Neural crest cell (in vitro differentiated cells): ENCODE results near the gene GIT2. TPM values are rescaled to one million over a fixed set of nuclear protein-coding genes. Genes with fewer than 3 reads are reported as not detected.

ENCODE experiments used
- DNase-seq: peaks from one replicate; pipeline ENCODE4 v3.0.0; 2021; ENCODE audit warnings: low read depth, mixed read lengths, low spot score
- H3K27ac Mint-ChIP-seq: one replicate; pipeline ENCODE4 v1.8.0; 2021; ENCODE audit warnings: mild to moderate bottlenecking, mixed read lengths; ENCODE audit not compliant: unreplicated experiment
- H3K27me3 Mint-ChIP-seq: 2 replicates; pipeline ENCODE4 v1.8.0; 2021; ENCODE audit warnings: low read depth, mild to moderate bottlenecking, mixed read lengths
- H3K36me3 Mint-ChIP-seq: 2 replicates; pipeline ENCODE4 v1.8.0; 2021; ENCODE audit warnings: low read depth, mild to moderate bottlenecking, mixed read lengths
- H3K4me1 Mint-ChIP-seq: 2 replicates; pipeline ENCODE4 v1.8.0; 2021; ENCODE audit warnings: mixed read lengths
- H3K4me3 Mint-ChIP-seq: one replicate; pipeline ENCODE4 v1.8.0; 2021; ENCODE audit warnings: mild to moderate bottlenecking, mixed read lengths
- H3K9me3 Mint-ChIP-seq: 2 replicates; pipeline ENCODE4 v1.8.0; 2021; ENCODE audit warnings: mixed read lengths
- total RNA-seq: library from RNA; stranded (reverse); gene quantifications from 2 replicates; pipeline ENCODE4 v1.2.1, GENCODE V29; 2021
- TF ChIP-seq, protein P1 (sequence below): fragments of 200-600 bp; sonication (generic); conservative IDR thresholded peaks from 2 replicates; pipeline ENCODE4 v1.5.0; 2021; ENCODE audit warnings: antibody characterized with exemption, mild to moderate bottlenecking

GIT2 gene
- total RNA-seq, 1 donor from 2014 or later, result 31.1 TPM

DNA sequence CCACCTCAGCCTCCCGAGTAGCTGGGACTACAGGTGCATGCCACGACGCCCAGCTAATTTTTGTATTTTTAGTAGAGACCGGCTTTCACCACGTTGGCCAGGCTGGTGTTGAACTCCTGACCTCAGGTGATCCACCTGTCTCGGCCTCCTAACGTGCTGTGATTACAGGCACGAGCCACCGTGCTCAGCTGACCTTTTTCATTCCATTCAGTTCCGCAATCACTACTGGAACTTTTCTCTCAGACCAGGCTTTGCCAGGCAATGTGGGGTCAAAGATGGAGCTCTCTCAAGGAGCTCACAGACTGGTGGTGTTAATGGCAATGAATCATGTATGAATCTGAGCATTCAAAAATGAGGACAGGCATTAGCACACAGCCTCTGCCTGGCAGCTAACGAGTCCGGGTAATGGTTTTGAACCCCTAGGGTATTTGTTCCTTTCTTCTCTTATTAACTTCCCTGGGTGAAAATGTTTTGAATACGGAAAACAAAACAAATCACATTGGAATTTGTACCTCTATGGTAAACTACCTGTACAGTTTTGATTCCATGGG is 105.5 kb downstream of the GIT2 start:
- no peak for DNase-seq
- peaks cover 7% of the 10 kb centered on the region for H3K4me1 Mint-ChIP-seq
- no peak overlapping the region for H3K27ac Mint-ChIP-seq
- no peaks in the 10 kb centered on the region for H3K36me3 Mint-ChIP-seq
- TF ChIP-seq, protein P1, sequence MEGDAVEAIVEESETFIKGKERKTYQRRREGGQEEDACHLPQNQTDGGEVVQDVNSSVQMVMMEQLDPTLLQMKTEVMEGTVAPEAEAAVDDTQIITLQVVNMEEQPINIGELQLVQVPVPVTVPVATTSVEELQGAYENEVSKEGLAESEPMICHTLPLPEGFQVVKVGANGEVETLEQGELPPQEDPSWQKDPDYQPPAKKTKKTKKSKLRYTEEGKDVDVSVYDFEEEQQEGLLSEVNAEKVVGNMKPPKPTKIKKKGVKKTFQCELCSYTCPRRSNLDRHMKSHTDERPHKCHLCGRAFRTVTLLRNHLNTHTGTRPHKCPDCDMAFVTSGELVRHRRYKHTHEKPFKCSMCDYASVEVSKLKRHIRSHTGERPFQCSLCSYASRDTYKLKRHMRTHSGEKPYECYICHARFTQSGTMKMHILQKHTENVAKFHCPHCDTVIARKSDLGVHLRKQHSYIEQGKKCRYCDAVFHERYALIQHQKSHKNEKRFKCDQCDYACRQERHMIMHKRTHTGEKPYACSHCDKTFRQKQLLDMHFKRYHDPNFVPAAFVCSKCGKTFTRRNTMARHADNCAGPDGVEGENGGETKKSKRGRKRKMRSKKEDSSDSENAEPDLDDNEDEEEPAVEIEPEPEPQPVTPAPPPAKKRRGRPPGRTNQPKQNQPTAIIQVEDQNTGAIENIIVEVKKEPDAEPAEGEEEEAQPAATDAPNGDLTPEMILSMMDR, result no peak
- H3K9me3 Mint-ChIP-seq, result no peaks in the 10 kb centered on the region
- H3K27me3 Mint-ChIP-seq, result peaks cover 24% of the 10 kb centered on the region
- no peak overlapping the region for H3K4me3 Mint-ChIP-seq

DNA sequence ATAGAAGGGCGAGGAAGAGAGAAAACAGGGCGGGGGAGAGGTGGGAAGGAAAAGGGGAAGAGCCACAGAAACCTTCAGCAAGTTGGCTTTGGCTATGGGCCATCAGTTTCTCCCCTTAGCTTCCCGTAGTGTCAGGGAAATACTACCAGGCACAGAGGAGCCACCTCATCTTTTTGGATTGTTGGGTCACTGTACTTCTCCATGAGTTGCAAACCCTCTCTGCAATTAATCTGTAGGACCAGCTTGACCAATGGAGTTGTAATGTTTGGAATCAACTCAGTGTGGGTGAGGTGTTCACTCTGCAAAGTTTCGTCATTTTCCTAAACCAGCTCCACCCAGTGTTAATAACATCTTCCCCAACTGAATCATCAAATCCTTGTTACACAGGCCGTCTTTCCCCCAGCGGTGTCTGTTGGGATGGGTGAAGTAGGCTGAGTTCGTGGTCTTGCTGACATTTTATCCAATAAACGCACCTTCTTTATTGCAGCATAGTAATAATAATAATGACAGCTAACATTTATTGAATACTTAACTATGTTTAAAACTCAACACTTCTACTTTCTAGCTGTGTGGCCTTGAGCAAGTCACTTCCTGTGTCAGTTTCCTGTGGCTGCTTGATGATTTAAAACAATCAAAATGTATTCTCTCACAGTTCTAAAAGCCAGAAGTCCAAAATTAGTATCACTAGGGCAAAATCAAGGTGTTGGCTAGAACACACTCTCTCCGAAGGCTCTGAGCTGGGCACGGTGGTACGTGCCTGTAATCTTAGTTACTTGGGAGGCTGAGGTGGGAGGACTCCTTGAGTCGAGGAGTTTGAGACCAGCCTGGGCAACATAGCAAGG is 107.8 kb downstream of the GIT2 start:
- no peak overlapping the region for H3K4me3 Mint-ChIP-seq
- no peak for DNase-seq
- TF ChIP-seq, protein P1, result no peak
- H3K27me3 Mint-ChIP-seq, result peaks cover 38% of the 10 kb centered on the region
- H3K9me3 Mint-ChIP-seq, result no peaks in the 10 kb centered on the region
- no peaks in the 10 kb centered on the region for H3K36me3 Mint-ChIP-seq
- peak overlapping the region; percentile 43 for H3K27ac Mint-ChIP-seq
- H3K4me1 Mint-ChIP-seq, result peaks cover 7% of the 10 kb centered on the region

DNA sequence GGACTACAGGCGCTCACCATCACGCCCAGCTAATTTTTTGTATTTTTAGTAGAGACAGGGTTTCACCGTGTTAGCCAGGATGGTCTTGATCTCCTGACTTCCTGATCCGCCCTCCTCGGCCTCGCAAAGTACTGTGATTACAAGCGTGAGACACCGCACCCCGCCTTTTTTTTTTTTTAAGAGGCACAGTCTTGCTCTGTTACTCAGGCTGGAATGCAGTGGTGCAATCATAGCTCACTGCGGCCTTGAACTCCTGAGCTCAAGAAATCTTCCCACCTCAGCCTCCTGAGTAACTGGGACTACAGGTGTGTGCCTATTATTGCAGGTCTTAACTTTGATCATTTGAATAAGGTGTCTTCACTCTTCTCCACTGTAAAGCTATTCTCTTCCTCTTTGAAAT is 110.6 kb downstream of the GIT2 start:
- Mint-ChIP-seq H3K4me1 (peaks cover 15% of the 10 kb centered on the region), H3K9me3 (no peaks in the 10 kb centered on the region), H3K4me3 (no peak overlapping the region), H3K27me3 (peaks cover 51% of the 10 kb centered on the region), H3K36me3 (no peaks in the 10 kb centered on the region), H3K27ac (no peak overlapping the region)
- DNase-seq, result no peak
- TF ChIP-seq, protein P1, result no peak

DNA sequence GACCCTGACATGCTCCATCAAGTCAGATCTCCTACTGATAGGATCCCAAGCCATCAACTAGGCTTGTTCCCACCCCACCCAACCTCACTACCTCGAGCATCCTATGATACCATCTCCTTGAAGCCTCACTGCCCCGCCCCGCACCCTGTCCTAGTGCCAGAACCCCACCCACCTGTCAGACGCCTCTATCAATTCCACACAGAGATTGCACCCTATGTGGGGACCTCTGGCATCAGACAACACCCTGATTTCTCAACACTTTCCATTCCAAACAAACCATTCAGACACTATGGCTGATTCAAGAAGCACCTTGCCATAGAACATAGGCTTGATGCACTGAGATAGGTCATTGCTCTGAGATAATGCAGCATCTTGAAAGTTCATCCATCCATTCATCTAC is 112.7 kb downstream of the GIT2 start:
- no peak for DNase-seq
- H3K27me3 Mint-ChIP-seq, result peaks cover 49% of the 10 kb centered on the region
- H3K36me3 Mint-ChIP-seq, result no peaks in the 10 kb centered on the region
- peaks cover 23% of the 10 kb centered on the region for H3K4me1 Mint-ChIP-seq
- TF ChIP-seq, protein P1, result no peak
- H3K4me3 Mint-ChIP-seq, result peak overlapping the region; percentile 64
- H3K27ac Mint-ChIP-seq, result no peak overlapping the region
- no peaks in the 10 kb centered on the region for H3K9me3 Mint-ChIP-seq

DNA sequence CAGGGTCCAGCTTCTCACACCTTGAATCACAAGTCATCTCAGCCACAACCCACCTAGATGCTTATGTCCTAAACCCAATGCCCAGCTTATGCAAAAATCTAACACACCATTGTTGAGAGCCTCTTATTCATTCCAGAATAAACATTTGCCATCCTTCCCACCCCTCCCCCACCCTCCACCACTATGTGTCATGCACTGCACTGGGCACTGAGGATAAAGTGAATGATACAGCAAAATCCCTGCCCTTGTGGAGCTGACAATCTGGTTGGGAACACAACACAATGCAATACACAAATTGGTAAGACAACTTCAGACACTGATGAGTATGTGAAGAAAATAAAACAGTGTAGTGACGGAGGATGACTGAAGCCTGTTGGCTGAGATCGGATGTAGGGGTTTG is 114.4 kb downstream of the GIT2 start:
- DNase-seq, result no peak

More for the DNA sequence above, 114.4 kb downstream of the GIT2 start:
- Mint-ChIP-seq H3K4me3 (peak overlapping the region; percentile 93), H3K36me3 (no peaks in the 10 kb centered on the region), H3K9me3 (no peaks in the 10 kb centered on the region), H3K4me1 (peaks cover 39% of the 10 kb centered on the region), H3K27ac (no peak overlapping the region), H3K27me3 (peaks cover 46% of the 10 kb centered on the region)
- TF ChIP-seq, protein P1, result no peak
